Erythroblast (primary cell): ENCODE data around the gene DZANK1.

ENCODE experiments used
- GATA1 ChIP-seq: IDR thresholded peaks from 2 replicates; pipeline ENCODE4 v1.6.1; 2011; ENCODE audit warnings: low read depth, mild to moderate bottlenecking, control low read depth, low read length, moderate library complexity
- POLR2A ChIP-seq: IDR thresholded peaks from 2 replicates; pipeline ENCODE4 v1.6.1; 2011; ENCODE audit warnings: mild to moderate bottlenecking, low read length

GRCh38 chr20:18404172-18404571 is 62.7 kb downstream of the DZANK1 start:
- TF ChIP-seq POLR2A (no peak), GATA1 (no peak)
